Right lobe of liver (tissue), 6 donors: ENCODE measurements around the gene LHB. TPM values are rescaled to one million over a fixed set of nuclear protein-coding genes. Genes with fewer than 3 reads are reported as not detected.

Source experiments
- ATAC-seq, 4 donors: fragments of 200-7000 bp; cut with Tn5 transposase; one replicate each; pipeline ENCODE4 v1.9.1; 2020; ENCODE audit warnings: mild to moderate bottlenecking in 4 of 4, moderate library complexity in 4 of 4
- DNase-seq, 3 donors: peaks; one replicate each; pipeline ENCODE4 v3.0.0-alpha.2; 2020
- H3K27ac ChIP-seq, 3 donors: fragments of 200-600 bp; one replicate each; pipeline ENCODE4 v1.8.0; 2022
- H3K27me3 ChIP-seq, 2 donors: fragments of 200-600 bp; one replicate each; pipeline ENCODE4 v1.8.0; 2022
- H3K36me3 ChIP-seq, 4 donors: fragments of 200-600 bp; sonication (generic) in 1 of 4; one replicate each; pipeline versions ENCODE4 v1.5.1 to v1.8.0; 2017 to 2022; ENCODE audit warnings: control low read depth in 1 of 4
- H3K4me1 ChIP-seq, 4 donors: fragments of 200-600 bp; sonication (generic) in 1 of 4; one replicate each; pipeline versions ENCODE4 v1.5.1 to v1.8.0; 2017 to 2022; ENCODE audit warnings: control low read depth in 1 of 4
- H3K4me3 ChIP-seq, 3 donors: fragments of 200-600 bp; one replicate each; pipeline ENCODE4 v1.8.0; 2022
- H3K9me3 ChIP-seq, 4 donors: fragments of 200-600 bp; sonication (generic) in 1 of 4; one replicate each; pipeline versions ENCODE4 v1.5.1 to v1.8.0; 2017 to 2022; ENCODE audit warnings: control low read depth in 1 of 4
- POLR2A ChIP-seq: fragments of 450-650 bp; IDR thresholded peaks from one replicate; pipeline ENCODE4 v1.6.1; 2017; ENCODE audit warnings: antibody characterized with exemption, mild to moderate bottlenecking
- WGBS: methylation state at CpG from one replicate; pipeline ENCODE4 v1.1.6; 2018; ENCODE audit warnings: low coverage, low lambda C conversion rate; ENCODE audit not compliant: insufficient coverage; ENCODE audit errors: missing lambda C conversion rate; 5-methylcytosine and 5-hydroxymethylcytosine counted together
- intact Hi-C, 2 donors: fragments of 100-400 bp; cut with DNase I; formaldehyde crosslinking; loops; one replicate each; pipeline versions ENCODE4 v1.11.2 to v1.14.1; 2022
- total RNA-seq, 6 experiments: library from RNA; depleted of rRNA in 2 of 6; stranded (reverse); fragments of >200 nt in 2 of 6; fragmentation: NEBNext Ultra II Directional in 3 of 6; extraction: Animal tissue kit (Norgen Biotek cat#: 25700) in 3 of 6; gene quantifications; one replicate each; pipeline versions ENCODE4 v1.1.0 to v1.2.4, GENCODE V29; 2016 to 2023
- TF ChIP-seq, protein P1 (sequence below), 4 donors: fragments of 200-600 bp in 3 of 4; fragments of 450-650 bp in 1 of 4; IDR thresholded peaks; one replicate each; pipeline versions ENCODE4 v1.5.1 to v1.8.0; 2016 to 2022; ENCODE audit warnings: antibody characterized with exemption in 4 of 4, mild to moderate bottlenecking in 2 of 4
- donor health status: DM: no; HTN: yes; CAD: no.
- donor health status: DM: no; HTN: no; CAD: no.
- donor health status: DM: no; HTN: no; CAD: no.
- donor health status: DM: no; HTN: yes; CAD: no.
- donor health status: DM: no; HTN: yes; CAD: no.

Gene LHB
- total RNA-seq, 6 experiments from 2014 or later = not detected

DNA sequence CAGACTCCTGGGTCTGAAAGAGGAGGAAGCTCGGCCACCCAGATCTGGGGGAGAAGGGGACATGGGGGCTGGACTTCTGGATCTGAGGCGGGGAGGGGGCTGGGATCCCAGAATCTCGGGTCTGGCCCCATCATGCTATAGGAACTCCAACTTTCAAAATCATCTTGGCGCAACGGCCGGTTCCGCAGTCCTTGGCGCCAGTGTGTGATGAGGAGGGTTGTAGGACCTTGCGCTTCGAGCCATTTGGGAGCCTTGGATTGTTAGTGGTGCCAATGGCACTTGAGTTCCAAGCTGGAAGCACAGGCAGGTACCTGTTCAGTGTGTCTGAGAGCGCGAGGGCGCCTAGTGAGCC, 22.9 kb downstream of the LHB start:
- no peak for DNase-seq
- Histone ChIP-seq H3K4me3 (peak overlapping the region; percentile 85 to 89 (median 87)), H3K27me3 (no peaks in the 10 kb centered on the region), H3K9me3 (no peaks in the 10 kb centered on the region), H3K27ac (peak overlapping the region; percentile 94 to 99 (median 97)), H3K4me1 (peaks cover 0 to 18% (median 11%) of the 10 kb centered on the region in 4 donors), H3K36me3 (no peaks in the 10 kb centered on the region)
- no peak for ATAC-seq
- 2% methylated on average over 5 of the region's 13 CpGs for whole genome bisulfite sequencing
- intact Hi-C loops = no loop called here
- no peak for TF ChIP-seq POLR2A
- TF ChIP-seq, protein P1, sequence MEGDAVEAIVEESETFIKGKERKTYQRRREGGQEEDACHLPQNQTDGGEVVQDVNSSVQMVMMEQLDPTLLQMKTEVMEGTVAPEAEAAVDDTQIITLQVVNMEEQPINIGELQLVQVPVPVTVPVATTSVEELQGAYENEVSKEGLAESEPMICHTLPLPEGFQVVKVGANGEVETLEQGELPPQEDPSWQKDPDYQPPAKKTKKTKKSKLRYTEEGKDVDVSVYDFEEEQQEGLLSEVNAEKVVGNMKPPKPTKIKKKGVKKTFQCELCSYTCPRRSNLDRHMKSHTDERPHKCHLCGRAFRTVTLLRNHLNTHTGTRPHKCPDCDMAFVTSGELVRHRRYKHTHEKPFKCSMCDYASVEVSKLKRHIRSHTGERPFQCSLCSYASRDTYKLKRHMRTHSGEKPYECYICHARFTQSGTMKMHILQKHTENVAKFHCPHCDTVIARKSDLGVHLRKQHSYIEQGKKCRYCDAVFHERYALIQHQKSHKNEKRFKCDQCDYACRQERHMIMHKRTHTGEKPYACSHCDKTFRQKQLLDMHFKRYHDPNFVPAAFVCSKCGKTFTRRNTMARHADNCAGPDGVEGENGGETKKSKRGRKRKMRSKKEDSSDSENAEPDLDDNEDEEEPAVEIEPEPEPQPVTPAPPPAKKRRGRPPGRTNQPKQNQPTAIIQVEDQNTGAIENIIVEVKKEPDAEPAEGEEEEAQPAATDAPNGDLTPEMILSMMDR (IDR thresholded peaks at IDR 0.05) = no peak

DNA sequence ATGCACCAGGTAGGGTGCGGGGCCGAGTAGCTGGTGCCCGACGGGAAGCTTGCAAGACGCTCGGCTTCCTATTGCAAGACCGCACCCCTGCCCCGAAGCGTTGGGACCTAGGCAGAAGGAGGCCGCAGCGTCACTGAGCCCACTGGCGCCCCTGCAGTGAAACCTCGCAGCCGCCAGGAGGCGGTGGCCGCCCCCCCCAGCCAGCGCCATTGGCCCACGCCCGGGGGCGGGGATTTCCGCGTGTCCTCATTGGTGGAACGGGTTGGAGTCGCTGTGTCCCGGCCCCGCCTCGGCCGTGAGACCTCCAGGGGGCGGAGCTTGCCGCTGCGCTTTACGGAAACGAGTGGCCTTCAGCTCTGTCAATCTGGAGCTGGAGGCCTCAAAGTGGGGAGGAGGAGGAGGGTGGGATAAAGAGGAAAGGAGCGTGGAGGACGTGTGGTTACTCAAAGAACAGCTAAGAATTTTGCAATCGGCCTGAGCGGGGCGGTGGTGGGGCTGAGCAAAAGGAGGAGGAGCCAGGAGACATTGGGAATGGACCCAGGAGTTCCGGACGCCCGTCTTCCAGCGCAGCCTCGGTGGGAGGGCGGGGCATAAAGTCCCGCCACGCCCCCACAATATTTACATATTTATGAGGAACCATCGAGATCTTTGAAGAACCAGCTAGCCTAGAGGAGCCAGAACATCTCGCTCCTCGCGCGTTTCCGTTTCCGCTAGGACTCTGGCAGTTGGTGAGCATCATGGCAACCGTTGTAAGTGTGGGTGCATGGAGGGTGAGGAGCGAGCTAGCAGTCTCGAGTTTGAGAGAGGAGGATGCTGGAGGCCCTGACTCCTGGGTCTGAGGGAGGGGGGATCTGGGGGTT, 23.5 kb downstream of the LHB start, which contains the start of the genes GYS1 and RUVBL2:
TSS of gene GYS1 (minus strand) at position 135 of the 860 bp plus-strand sequence. CDS start 197 bp downstream, outside the sequence.
TSS of gene RUVBL2 (plus strand) at position 713 of the 860 bp plus-strand sequence. CDS start at position 738, 25 bp downstream.
- Histone ChIP-seq H3K4me1 (peaks cover 0 to 18% (median 11%) of the 10 kb centered on the region in 4 donors), H3K36me3 (peaks cover 0 to 5% (median 0%) of the 10 kb centered on the region in 4 donors), H3K4me3 (peak within 1 kb of the TSS; percentile 85 to 89 (median 87)), H3K9me3 (no peaks in the 10 kb centered on the region), H3K27ac (peak within 1 kb of the TSS; percentile 94 to 99 (median 97)), H3K27me3 (no peaks in the 10 kb centered on the region)
- intact Hi-C loops = no loop called here
- ATAC-seq (peak; percentile 87 to 95 (median 92)), DNase-seq (peak; percentile 100)
- peak; percentile 92 for TF ChIP-seq POLR2A
- TF ChIP-seq, protein P1 (IDR thresholded peaks at IDR 0.05) = peak; percentile 96 to 99 (median 98)
- whole genome bisulfite sequencing = 0% methylated on average over 18 of the region's 56 CpGs

GRCh38 chr19:48992581-48993174, 24.2 kb downstream of the LHB start:
- no peak for TF ChIP-seq POLR2A
- TF ChIP-seq, protein P1 (IDR thresholded peaks at IDR 0.05) = no peak
- intact Hi-C loops = no loop called here
- Histone ChIP-seq H3K36me3 (peaks cover 0 to 10% (median 0%) of the 10 kb centered on the region in 4 donors), H3K27ac (peak overlapping the region; percentile 94 to 99 (median 97)), H3K4me1 (peaks cover 0 to 18% (median 11%) of the 10 kb centered on the region in 4 donors), H3K9me3 (no peaks in the 10 kb centered on the region), H3K27me3 (no peaks in the 10 kb centered on the region), H3K4me3 (peak overlapping the region; percentile 85 to 89 (median 87))
- peak; percentile 1 to 3 (median 2) for ATAC-seq
- 0% methylated on average over 9 of the region's 20 CpGs for WGBS
- peak in 2 of 3 donors; percentile 55 to 61 for DNase-seq

DNA sequence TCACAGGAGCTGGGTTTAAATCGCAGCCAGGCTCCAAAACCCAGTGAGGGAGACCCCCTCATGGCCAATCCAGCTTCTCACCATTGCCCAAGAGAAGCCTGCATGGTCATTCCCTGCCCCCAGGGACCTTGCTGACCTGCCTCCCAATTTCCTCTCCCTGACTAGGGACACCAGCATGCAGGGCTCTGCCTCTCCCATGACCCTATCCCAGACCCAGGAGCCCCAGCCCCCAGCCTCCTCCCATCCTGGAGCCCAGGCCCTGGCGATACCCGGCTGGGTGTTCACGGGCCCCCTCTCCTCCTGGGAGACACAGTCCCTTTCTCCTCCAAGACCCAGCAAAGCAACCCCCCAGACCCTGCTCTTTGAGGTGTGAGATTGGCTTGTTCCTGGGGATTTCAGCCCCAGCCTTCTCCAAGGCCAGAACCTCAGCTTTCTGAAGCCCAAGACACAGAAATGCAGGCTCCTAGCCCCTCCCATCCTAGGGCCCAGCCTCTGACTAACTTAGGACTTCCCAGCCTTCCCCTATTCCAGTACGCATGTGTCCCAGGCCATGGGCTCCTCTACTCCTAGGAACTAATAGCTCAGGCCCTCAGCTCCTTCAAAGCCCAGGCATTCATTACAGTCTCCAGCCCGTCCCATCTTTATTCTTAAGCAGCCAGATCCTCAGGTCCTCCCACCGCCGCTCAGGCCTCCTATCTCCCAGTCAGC, 24.9 kb downstream of the LHB start:
- Histone ChIP-seq H3K36me3 (peaks cover 0 to 11% (median 0%) of the 10 kb centered on the region in 4 donors), H3K9me3 (no peaks in the 10 kb centered on the region), H3K4me3 (peak overlapping the region; percentile 85 to 89 (median 87)), H3K4me1 (peaks cover 0 to 18% (median 11%) of the 10 kb centered on the region in 4 donors), H3K27me3 (no peaks in the 10 kb centered on the region), H3K27ac (peak overlapping the region; percentile 94 to 99 (median 97))
- TF ChIP-seq, protein P1 (IDR thresholded peaks at IDR 0.05) = no peak
- TF ChIP-seq POLR2A = peak; percentile 14
- DNase-seq (peak in 1 of 3 donors; percentile 54), ATAC-seq (peak in 3 of 4 donors; percentile 14 to 22 (median 16))
- intact Hi-C loops = no loop called here
- 6% methylated on average over 5 of the region's 8 CpGs for WGBS
